Measurements from ENCODE around the gene F2RL2. TPM values are rescaled to one million over a fixed set of nuclear protein-coding genes. Genes with fewer than 3 reads are reported as not detected.

Gene F2RL2
- total RNA-seq, 1 experiment from 2014 or later = not detected

GRCh38 chr5:76617675-76618074, 5.5 kb downstream of the F2RL2 start:
- Histone ChIP-seq H2AK5ac (ENCODE audit: insufficient read length, low read length) (no peak overlapping the region), H3T11ph (ENCODE audit: low read length) (no peak overlapping the region), H3K23me2 (ENCODE audit: insufficient read length, low read depth, low read length, poor library complexity, severe bottlenecking) (no peaks in the 10 kb centered on the region), H3K4me2 (ENCODE audit: insufficient read depth, insufficient read length, low read length) (no peak overlapping the region), H3K4ac (ENCODE audit: low read depth, low read length) (no peak overlapping the region), H3K27ac (ENCODE audit: insufficient read length, low read depth, low read length) (no peak overlapping the region), H2BK120ac (ENCODE audit: low read depth, low read length, poor library complexity, severe bottlenecking) (no peak overlapping the region), H4K91ac (ENCODE audit: insufficient read length, low read depth, low read length) (no peak overlapping the region), H2BK20ac (ENCODE audit: low read depth, low read length, poor library complexity, severe bottlenecking) (no peak overlapping the region), H4K8ac (replicated peaks; ENCODE audit: insufficient read length, low read depth, low read length) (no peak overlapping the region), H3K79me2 (ENCODE audit: insufficient read depth, low read length) (no peaks in the 10 kb centered on the region), H3K18ac (ENCODE audit: insufficient read length, low read depth, low read length) (no peak overlapping the region), H2BK15ac (ENCODE audit: low read depth, low read length) (no peak overlapping the region), H2AFZ (ENCODE audit: low read length) (no peak overlapping the region), H3K56ac (ENCODE audit: insufficient read length, low read depth, low read length) (no peak overlapping the region), H3K27me3 (ENCODE audit: insufficient read depth, low read length) (no peaks in the 10 kb centered on the region), H3K79me1 (ENCODE audit: insufficient read depth, low read depth, low read length, poor library complexity, severe bottlenecking) (no peaks in the 10 kb centered on the region), H3K14ac (ENCODE audit: insufficient read depth, low read length) (no peak overlapping the region), H3K9me3 (ENCODE audit: control insufficient read depth, low read depth, low read length) (no peaks in the 10 kb centered on the region), H4K20me1 (ENCODE audit: control insufficient read depth, insufficient read depth, insufficient read length) (no peaks in the 10 kb centered on the region), H3K9ac (ENCODE audit: extremely low read depth, insufficient read length, low read length) (no peak overlapping the region), H4K5ac (ENCODE audit: insufficient read length, low read depth, low read length) (no peak overlapping the region), H3K4me1 (ENCODE audit: insufficient read depth, low read length) (0 out of 2 replicates have a peak, but pooled peaks cover 3% of the 10 kb centered on the region), H2BK12ac (ENCODE audit: insufficient read length, low read depth, low read length) (no peak overlapping the region), H2BK5ac (ENCODE audit: insufficient read length, low read length) (no peak overlapping the region), H3K23ac (ENCODE audit: insufficient read length, low read depth, low read length) (no peak overlapping the region)
- no peaks in the 10 kb centered on the region for H3K9me3 Mint-ChIP-seq
- no peak overlapping the region for H3K27ac Mint-ChIP-seq
- no peak for TF ChIP-seq CTCF (conservative IDR thresholded peaks at IDR 0.05)
- H3K4me3 Mint-ChIP-seq = no peak overlapping the region
- no peaks in the 10 kb centered on the region for H3K27me3 Mint-ChIP-seq (ENCODE audit: low read depth)
- peaks cover 4 to 7% of the 10 kb centered on the region in 2 experiments for H3K4me1 Mint-ChIP-seq
- no peak for DNase-seq
- WGBS (ENCODE audit: extremely low coverage, insufficient read length, low lambda C conversion rate) = no CpG with 5 or more reads among the region's 4 CpGs
- H3K36me3 Mint-ChIP-seq (ENCODE audit: insufficient read depth in 1 of 3, low read depth in 3 of 3) = peaks cover 0 to 2% (median 0%) of the 10 kb centered on the region in 3 experiments; a peak in 1 of 7 replicates

All from H9 (cell line).